ENCODE results near the gene PSMD10. TPM values are rescaled to one million over a fixed set of nuclear protein-coding genes. Genes with fewer than 3 reads are reported as not detected.
A peak's percentile ranks its signal among the peaks of the same experiment; 100 is the strongest.

Gene PSMD10
- polyA plus RNA-seq, 1 experiment = 118 TPM

- no peak overlapping the region for H3K4me3 ChIP-seq (ENCODE audit: low read depth, low read length)
- ChIA-PET CTCF (no interaction called here), POLR2A (no interaction called here)
- H3K27me3 ChIP-seq (ENCODE audit: control insufficient read depth, insufficient read depth, low read length) = no peaks in the 10 kb centered on the region
- DNase-seq (ENCODE audit: low read depth, low spot score) = no peak
- H3K9me3 ChIP-seq (ENCODE audit: control insufficient read depth, insufficient read depth, low read length) = no peaks in the 10 kb centered on the region
- TF ChIP-seq CTCF (IDR thresholded peaks at IDR 0.05; ENCODE audit: low read depth, low read length) = no peak
- no peak overlapping the region for H3K27ac ChIP-seq (ENCODE audit: low read depth, low read length)
Measured at GRCh38 chrX:108088511-108088910, 2.8 kb downstream of the PSMD10 start.

GRCh38 chrX:108087792-108088191, 3.5 kb downstream of the PSMD10 start:
- TF ChIP-seq CTCF (IDR thresholded peaks at IDR 0.05; ENCODE audit: low read depth, low read length) = no peak
- DNase-seq (ENCODE audit: low read depth, low spot score) = no peak
- CTCF ChIA-PET = no interaction called here
- Histone ChIP-seq H3K27ac (ENCODE audit: low read depth, low read length) (no peak overlapping the region), H3K4me3 (ENCODE audit: low read depth, low read length) (no peak overlapping the region), H3K9me3 (ENCODE audit: control insufficient read depth, insufficient read depth, low read length) (no peaks in the 10 kb centered on the region), H3K27me3 (ENCODE audit: control insufficient read depth, insufficient read depth, low read length) (no peaks in the 10 kb centered on the region)
- POLR2A ChIA-PET = no interaction called here

GRCh38 chrX:108081110-108081509, 10.2 kb downstream of the PSMD10 start:
- no peak for DNase-seq (ENCODE audit: low read depth, low spot score)
- no peak overlapping the region for H3K4me3 ChIP-seq (ENCODE audit: low read depth, low read length)
- no peaks in the 10 kb centered on the region for H3K9me3 ChIP-seq (ENCODE audit: control insufficient read depth, insufficient read depth, low read length)
- H3K27me3 ChIP-seq (ENCODE audit: control insufficient read depth, insufficient read depth, low read length) = peaks cover 2% of the 10 kb centered on the region
- TF ChIP-seq CTCF (IDR thresholded peaks at IDR 0.05; ENCODE audit: low read depth, low read length) = no peak
- ChIA-PET POLR2A (no interaction called here), CTCF (interaction anchor here (0.8 kb wide), 1 partner anchor 60 kb away, joined by 3 read pairs; no protein-coding TSS in a partner anchor)
- H3K27ac ChIP-seq (ENCODE audit: low read depth, low read length) = no peak overlapping the region

GRCh38 chrX:108072746-108073145, 18.6 kb downstream of the PSMD10 start:
- H3K27me3 ChIP-seq (ENCODE audit: control insufficient read depth, insufficient read depth, low read length) = peaks cover 9% of the 10 kb centered on the region
- ChIA-PET POLR2A (no interaction called here), CTCF (interaction anchor here (0.6 kb wide), 2 partner anchors 51 to 53 kb away, joined by 3 read pairs; no protein-coding TSS in a partner anchor)

GRCh38 chrX:108071578-108071977, 19.8 kb downstream of the PSMD10 start:
- Histone ChIP-seq H3K9me3 (ENCODE audit: control insufficient read depth, insufficient read depth, low read length) (no peaks in the 10 kb centered on the region), H3K4me3 (ENCODE audit: low read depth, low read length) (no peak overlapping the region), H3K27ac (ENCODE audit: low read depth, low read length) (peak overlapping the region; percentile 21), H3K27me3 (ENCODE audit: control insufficient read depth, insufficient read depth, low read length) (peaks cover 9% of the 10 kb centered on the region)
- no peak for DNase-seq (ENCODE audit: low read depth, low spot score)
- no peak for TF ChIP-seq CTCF (IDR thresholded peaks at IDR 0.05; ENCODE audit: low read depth, low read length)
- POLR2A ChIA-PET = no interaction called here
- CTCF ChIA-PET = interaction anchor here (1.0 to 2.6 kb wide), 3 partner anchors 50 to 94 kb away, joined by 3 to 25 read pairs (median 3); no protein-coding TSS in a partner anchor

More at GRCh38 chrX:108072746-108073145, 18.6 kb downstream of the PSMD10 start:
- no peak overlapping the region for H3K4me3 ChIP-seq (ENCODE audit: low read depth, low read length)
- no peak for TF ChIP-seq CTCF (IDR thresholded peaks at IDR 0.05; ENCODE audit: low read depth, low read length)
- H3K27ac ChIP-seq (ENCODE audit: low read depth, low read length) = no peak overlapping the region
- DNase-seq (ENCODE audit: low read depth, low spot score) = peak; percentile 16
- no peaks in the 10 kb centered on the region for H3K9me3 ChIP-seq (ENCODE audit: control insufficient read depth, insufficient read depth, low read length)

Data from AG04450 (cell line).